Measurements from ENCODE around the gene DBNDD1.

The DBNDD1 gene

DNA sequence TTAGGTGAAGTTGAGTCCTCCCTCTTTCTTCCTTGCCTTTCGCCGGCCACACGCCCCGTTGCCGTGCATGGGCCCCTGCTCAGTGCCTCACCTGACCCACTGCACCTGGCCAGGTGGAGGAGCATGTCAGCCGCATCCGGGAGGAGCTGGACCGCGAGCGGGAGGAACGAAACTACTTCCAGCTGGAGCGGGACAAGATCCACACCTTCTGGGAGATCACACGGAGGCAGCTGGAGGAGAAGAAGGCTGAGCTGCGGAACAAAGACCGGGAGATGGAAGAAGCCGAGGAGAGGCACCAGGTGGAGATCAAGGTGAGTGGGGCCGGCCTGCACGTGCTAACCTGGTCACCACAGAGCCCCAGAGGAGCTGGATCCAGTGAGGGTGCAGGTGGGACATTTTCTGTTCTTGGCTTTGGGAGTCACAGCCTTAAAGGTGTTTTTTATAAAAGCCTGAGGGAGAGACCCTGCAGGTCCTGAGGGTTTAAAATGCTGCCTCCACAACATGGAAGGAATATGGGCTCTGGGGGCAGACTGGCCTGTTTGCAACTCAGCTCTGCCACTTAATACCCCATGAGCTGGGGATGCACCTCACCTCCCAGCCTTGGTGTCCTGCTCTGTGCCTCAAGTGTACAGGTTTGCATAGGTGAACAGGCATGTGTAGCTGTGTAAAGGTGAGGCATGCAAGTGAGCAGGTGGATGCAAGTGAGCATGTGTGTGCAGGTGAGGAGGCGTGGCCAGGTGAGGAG is 12.1 kb upstream of the DBNDD1 start:
- TF ChIP-seq SIN3A (IDR thresholded peaks at IDR 0.05; ENCODE audit: borderline replicate concordance, insufficient read depth, low read length) (no peak), POLR2AphosphoS5 (IDR thresholded peaks at IDR 0.05; ENCODE audit: low read depth, low read length) (no peak), TAF1 (IDR thresholded peaks at IDR 0.05; ENCODE audit: borderline replicate concordance, insufficient read depth, low read length) (no peak), FOXP2 (optimal IDR thresholded peaks at IDR 0.05; ENCODE audit: borderline replicate concordance, extremely low read depth, extremely low read length, insufficient read depth) (no peak)
- TF ChIP-seq, protein P1, sequence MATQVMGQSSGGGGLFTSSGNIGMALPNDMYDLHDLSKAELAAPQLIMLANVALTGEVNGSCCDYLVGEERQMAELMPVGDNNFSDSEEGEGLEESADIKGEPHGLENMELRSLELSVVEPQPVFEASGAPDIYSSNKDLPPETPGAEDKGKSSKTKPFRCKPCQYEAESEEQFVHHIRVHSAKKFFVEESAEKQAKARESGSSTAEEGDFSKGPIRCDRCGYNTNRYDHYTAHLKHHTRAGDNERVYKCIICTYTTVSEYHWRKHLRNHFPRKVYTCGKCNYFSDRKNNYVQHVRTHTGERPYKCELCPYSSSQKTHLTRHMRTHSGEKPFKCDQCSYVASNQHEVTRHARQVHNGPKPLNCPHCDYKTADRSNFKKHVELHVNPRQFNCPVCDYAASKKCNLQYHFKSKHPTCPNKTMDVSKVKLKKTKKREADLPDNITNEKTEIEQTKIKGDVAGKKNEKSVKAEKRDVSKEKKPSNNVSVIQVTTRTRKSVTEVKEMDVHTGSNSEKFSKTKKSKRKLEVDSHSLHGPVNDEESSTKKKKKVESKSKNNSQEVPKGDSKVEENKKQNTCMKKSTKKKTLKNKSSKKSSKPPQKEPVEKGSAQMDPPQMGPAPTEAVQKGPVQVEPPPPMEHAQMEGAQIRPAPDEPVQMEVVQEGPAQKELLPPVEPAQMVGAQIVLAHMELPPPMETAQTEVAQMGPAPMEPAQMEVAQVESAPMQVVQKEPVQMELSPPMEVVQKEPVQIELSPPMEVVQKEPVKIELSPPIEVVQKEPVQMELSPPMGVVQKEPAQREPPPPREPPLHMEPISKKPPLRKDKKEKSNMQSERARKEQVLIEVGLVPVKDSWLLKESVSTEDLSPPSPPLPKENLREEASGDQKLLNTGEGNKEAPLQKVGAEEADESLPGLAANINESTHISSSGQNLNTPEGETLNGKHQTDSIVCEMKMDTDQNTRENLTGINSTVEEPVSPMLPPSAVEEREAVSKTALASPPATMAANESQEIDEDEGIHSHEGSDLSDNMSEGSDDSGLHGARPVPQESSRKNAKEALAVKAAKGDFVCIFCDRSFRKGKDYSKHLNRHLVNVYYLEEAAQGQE (IDR thresholded peaks at IDR 0.05; ENCODE audit: insufficient read depth in 1 of 2, low read depth in 2 of 2, low read length in 2 of 2) = no peak

DNA sequence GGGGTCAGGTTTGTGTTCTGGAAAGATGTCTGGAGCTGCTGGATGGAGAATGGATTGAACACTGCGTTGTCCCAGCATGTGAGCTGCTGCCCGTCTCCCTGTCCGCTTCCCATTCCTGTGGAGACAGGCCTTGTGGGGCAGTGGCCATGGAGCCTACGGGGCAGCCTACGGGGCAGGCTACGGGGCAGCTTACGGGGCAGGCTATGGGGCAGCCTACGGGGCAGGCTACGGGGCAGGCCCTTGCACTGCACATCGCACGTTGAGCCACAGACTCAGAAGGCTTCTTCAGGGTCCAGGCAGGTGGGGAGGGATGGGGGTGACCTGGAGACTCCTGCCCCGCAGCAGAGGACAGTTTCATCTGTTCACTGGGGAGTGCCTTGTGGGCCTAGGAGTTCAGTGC is 9.7 kb upstream of the DBNDD1 start:
- TF ChIP-seq POLR2AphosphoS5 (IDR thresholded peaks at IDR 0.05; ENCODE audit: low read depth, low read length) (no peak), FOXP2 (optimal IDR thresholded peaks at IDR 0.05; ENCODE audit: borderline replicate concordance, extremely low read depth, extremely low read length, insufficient read depth) (no peak), TAF1 (IDR thresholded peaks at IDR 0.05; ENCODE audit: borderline replicate concordance, insufficient read depth, low read length) (no peak), SIN3A (IDR thresholded peaks at IDR 0.05; ENCODE audit: borderline replicate concordance, insufficient read depth, low read length) (no peak)
- TF ChIP-seq, protein P1 (IDR thresholded peaks at IDR 0.05; ENCODE audit: insufficient read depth in 1 of 2, low read depth in 2 of 2, low read length in 2 of 2) = no peak

DNA sequence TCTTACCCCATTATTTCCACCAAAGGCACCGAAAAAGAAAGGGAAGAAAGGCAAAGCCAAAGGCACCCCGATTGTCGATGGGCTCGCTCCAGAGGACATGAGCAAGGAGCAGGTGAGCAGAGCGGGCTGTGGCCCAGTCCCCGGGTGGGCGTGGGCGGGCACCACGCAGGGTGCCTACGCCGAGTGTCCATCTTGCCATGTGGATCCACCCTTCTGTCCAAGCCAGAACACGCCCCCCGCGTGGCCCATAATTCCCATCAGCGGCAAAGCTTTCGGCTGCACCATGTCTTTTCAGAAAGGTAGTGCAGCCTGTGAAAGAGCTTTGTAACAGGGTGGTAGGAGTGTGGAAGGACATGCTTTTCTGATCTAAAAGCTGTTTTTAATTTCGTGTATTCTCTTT is 8.4 kb upstream of the DBNDD1 start:
- TF ChIP-seq, protein P1 (IDR thresholded peaks at IDR 0.05; ENCODE audit: insufficient read depth in 1 of 2, low read depth in 2 of 2, low read length in 2 of 2) = no peak
- TF ChIP-seq POLR2AphosphoS5 (IDR thresholded peaks at IDR 0.05; ENCODE audit: low read depth, low read length) = no peak
- no peak for TF ChIP-seq FOXP2 (optimal IDR thresholded peaks at IDR 0.05; ENCODE audit: borderline replicate concordance, extremely low read depth, extremely low read length, insufficient read depth)
- TF ChIP-seq TAF1 (IDR thresholded peaks at IDR 0.05; ENCODE audit: borderline replicate concordance, insufficient read depth, low read length) = no peak
- no peak for TF ChIP-seq SIN3A (IDR thresholded peaks at IDR 0.05; ENCODE audit: borderline replicate concordance, insufficient read depth, low read length)

DNA sequence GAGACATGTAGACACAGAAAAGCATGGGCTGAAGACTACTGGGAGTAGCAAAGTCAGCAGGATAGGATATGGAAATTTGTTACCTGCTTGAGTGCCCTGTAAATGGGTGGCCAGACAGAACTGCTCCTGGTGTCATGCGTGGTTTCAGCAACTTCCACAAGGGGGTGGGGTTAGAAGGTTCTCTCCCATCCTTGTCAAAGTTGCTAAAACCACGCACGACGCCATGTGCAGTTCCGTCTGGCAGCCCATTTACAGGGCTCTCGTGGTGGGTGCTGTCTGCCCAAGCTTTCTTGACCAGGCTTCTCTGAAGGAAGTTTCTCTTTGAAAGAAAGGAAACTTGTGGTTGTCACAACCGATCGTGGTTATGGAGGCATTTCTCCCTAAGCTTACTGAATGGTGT is 6.9 kb upstream of the DBNDD1 start:
- TF ChIP-seq POLR2AphosphoS5 (IDR thresholded peaks at IDR 0.05; ENCODE audit: low read depth, low read length) (no peak), TAF1 (IDR thresholded peaks at IDR 0.05; ENCODE audit: borderline replicate concordance, insufficient read depth, low read length) (no peak), SIN3A (IDR thresholded peaks at IDR 0.05; ENCODE audit: borderline replicate concordance, insufficient read depth, low read length) (no peak), FOXP2 (optimal IDR thresholded peaks at IDR 0.05; ENCODE audit: borderline replicate concordance, extremely low read depth, extremely low read length, insufficient read depth) (no peak)
- TF ChIP-seq, protein P1 (IDR thresholded peaks at IDR 0.05; ENCODE audit: insufficient read depth in 1 of 2, low read depth in 2 of 2, low read length in 2 of 2) = no peak

All from PFSK-1 (cell line).